Keratinocyte (primary cell): ENCODE measurements around the gene DTWD2.

ENCODE experiments used
- EZH2 ChIP-seq: IDR thresholded peaks from one replicate; pipeline ENCODE4 v1.6.1; 2012; ENCODE audit warnings: inconsistent platforms, mild to moderate bottlenecking, low read length, moderate library complexity
- TF ChIP-seq, protein P1 (sequence below), 3 experiments: IDR thresholded peaks in 1 of 3; conservative IDR thresholded peaks in 1 of 3; optimal IDR thresholded peaks in 1 of 3; 2 replicates in 2 of 3; 3 replicates in 1 of 3; pipeline versions ENCODE3 to v1.5.1; 2011; ENCODE audit warnings: low read length in 3 of 3, mild to moderate bottlenecking in 3 of 3, moderate library complexity in 2 of 3, control low read depth in 1 of 3, inconsistent platforms in 1 of 3; ENCODE audit not compliant: insufficient read depth in 2 of 3; ENCODE audit errors: extremely low read depth in 1 of 3

- TF ChIP-seq, protein P1, sequence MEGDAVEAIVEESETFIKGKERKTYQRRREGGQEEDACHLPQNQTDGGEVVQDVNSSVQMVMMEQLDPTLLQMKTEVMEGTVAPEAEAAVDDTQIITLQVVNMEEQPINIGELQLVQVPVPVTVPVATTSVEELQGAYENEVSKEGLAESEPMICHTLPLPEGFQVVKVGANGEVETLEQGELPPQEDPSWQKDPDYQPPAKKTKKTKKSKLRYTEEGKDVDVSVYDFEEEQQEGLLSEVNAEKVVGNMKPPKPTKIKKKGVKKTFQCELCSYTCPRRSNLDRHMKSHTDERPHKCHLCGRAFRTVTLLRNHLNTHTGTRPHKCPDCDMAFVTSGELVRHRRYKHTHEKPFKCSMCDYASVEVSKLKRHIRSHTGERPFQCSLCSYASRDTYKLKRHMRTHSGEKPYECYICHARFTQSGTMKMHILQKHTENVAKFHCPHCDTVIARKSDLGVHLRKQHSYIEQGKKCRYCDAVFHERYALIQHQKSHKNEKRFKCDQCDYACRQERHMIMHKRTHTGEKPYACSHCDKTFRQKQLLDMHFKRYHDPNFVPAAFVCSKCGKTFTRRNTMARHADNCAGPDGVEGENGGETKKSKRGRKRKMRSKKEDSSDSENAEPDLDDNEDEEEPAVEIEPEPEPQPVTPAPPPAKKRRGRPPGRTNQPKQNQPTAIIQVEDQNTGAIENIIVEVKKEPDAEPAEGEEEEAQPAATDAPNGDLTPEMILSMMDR (optimal IDR thresholded peaks at IDR 0.05 in 1 of 3, IDR thresholded peaks at IDR 0.05 in 1 of 3, conservative IDR thresholded peaks at IDR 0.05 in 1 of 3; ENCODE audit: extremely low read depth in 1 of 3, insufficient read depth in 2 of 3, low read length in 3 of 3): no peak
- TF ChIP-seq EZH2: no peak
Measured at GRCh38 chr5:118854819-118855218, 133.5 kb downstream of the DTWD2 start.
